H1 (cell line): Measurements from ENCODE around the gene FANCI. TPM values are rescaled to one million over a fixed set of nuclear protein-coding genes. Genes with fewer than 3 reads are reported as not detected.

Experiments
- CTCF ChIA-PET: fragments of 300-600 bp; sonication (Branson Sonifier 250); formaldehyde crosslinking; loops from one replicate; lab custom pipeline; 2021; ENCODE audit not compliant: partially characterized antibody; lab: Charles Lee
- POLR2A ChIA-PET: fragments of 300-600 bp; sonication (Branson Sonifier 250); formaldehyde crosslinking; loops from one replicate; lab custom pipeline; 2021; ENCODE audit warnings: inconsistent platforms; ENCODE audit not compliant: partially characterized antibody; lab: Charles Lee
- DNase-seq, 2 experiments: peaks; one replicate each; pipeline versions ENCODE4 v3.0.0 to v3.0.0-alpha.2; 2010 to 2022; ENCODE audit warnings: low spot score in 2 of 2, low read depth in 1 of 2, mixed read lengths in 1 of 2
- FAIRE-seq: peaks from 2 replicates; lab custom pipeline; 2011; peaks lifted over from hg19 to GRCh38; lab: Jason Lieb, UNC
- H2AFZ ChIP-seq: 2 replicates; pipeline ENCODE4 v1.8.1; 2012; ENCODE audit warnings: low read length, inconsistent platforms
- H2AK5ac ChIP-seq: 2 replicates; pipeline ENCODE4 v1.6.1; 2013; ENCODE audit warnings: low read depth, low read length
- H2BK120ac ChIP-seq: replicated peaks from 2 replicates; pipeline ENCODE3; 2013; ENCODE audit warnings: low read depth, low read length, inconsistent platforms
- H2BK12ac ChIP-seq: 2 replicates; pipeline ENCODE4 v1.6.1; 2013; ENCODE audit warnings: low read depth, low read length
- H2BK15ac ChIP-seq: 2 replicates; pipeline ENCODE4 v1.6.1; 2013; ENCODE audit warnings: low read length
- H2BK20ac ChIP-seq: 2 replicates; pipeline ENCODE4 v1.6.1; 2013; ENCODE audit warnings: low read length
- H2BK5ac ChIP-seq: 2 replicates; pipeline ENCODE4 v1.6.1; 2013; ENCODE audit warnings: low read depth, low read length
- H3K14ac ChIP-seq: 2 replicates; pipeline ENCODE4 v1.6.1; 2013; ENCODE audit warnings: inconsistent platforms; ENCODE audit not compliant: insufficient read length
- H3K18ac ChIP-seq: 2 replicates; pipeline ENCODE4 v1.6.1; 2013; ENCODE audit warnings: low read length; ENCODE audit errors: extremely low read depth
- H3K23ac ChIP-seq: 2 replicates; pipeline ENCODE4 v1.6.1; 2013; ENCODE audit warnings: inconsistent platforms; ENCODE audit not compliant: insufficient read length
- H3K23me2 ChIP-seq: 2 replicates; pipeline ENCODE4 v1.6.1; 2013; ENCODE audit warnings: low read depth, low read length
- H3K27ac ChIP-seq: 2 replicates; pipeline ENCODE4 v1.6.1; 2011; ENCODE audit warnings: low read depth, low read length, inconsistent platforms
- H3K27me3 ChIP-seq, 4 experiments: replicated peaks in 1 of 4; 1 replicate in 1 of 4; 2 replicates in 3 of 4; pipeline versions ENCODE4 v1.6.1 to v1.8.1; 2011 to 2013; ENCODE audit warnings: low read length in 3 of 4, mild to moderate bottlenecking in 3 of 4, inconsistent platforms in 2 of 4, mixed read lengths in 2 of 4, moderate library complexity in 1 of 4; ENCODE audit not compliant: control insufficient read depth in 3 of 4, insufficient read depth in 3 of 4; ENCODE audit errors: extremely low read depth in 1 of 4
- H3K36me3 ChIP-seq, 4 experiments: 2 replicates each; pipeline versions ENCODE4 v1.6.1 to v1.8.1; 2011 to 2013; ENCODE audit warnings: mild to moderate bottlenecking in 4 of 4, low read length in 3 of 4, moderate library complexity in 2 of 4, control low read depth in 1 of 4, inconsistent platforms in 1 of 4; ENCODE audit not compliant: insufficient read depth in 4 of 4, control insufficient read depth in 2 of 4
- H3K4ac ChIP-seq: replicated peaks from 2 replicates; pipeline ENCODE3; 2013; ENCODE audit warnings: low read length, low read depth, mixed read lengths, inconsistent platforms; ENCODE audit not compliant: insufficient read length
- H3K4me1 ChIP-seq, 4 experiments: replicated peaks in 1 of 4; 1 replicate in 1 of 4; 2 replicates in 3 of 4; pipeline versions ENCODE4 v1.6.1 to v1.8.1; 2011 to 2013; ENCODE audit warnings: low read length in 3 of 4, inconsistent platforms in 2 of 4, mixed read lengths in 1 of 4; ENCODE audit not compliant: insufficient read depth in 4 of 4, control insufficient read depth in 3 of 4
- H3K4me2 ChIP-seq, 2 experiments: 2 replicates each; pipeline versions ENCODE4 v1.6.1 to v1.8.1; 2011 to 2013; ENCODE audit warnings: low read depth in 2 of 2, low read length in 2 of 2, control low read depth in 1 of 2, inconsistent platforms in 1 of 2, mild to moderate bottlenecking in 1 of 2; ENCODE audit not compliant: insufficient read depth in 1 of 2
- H3K4me3 ChIP-seq, 4 experiments: fragments of 200-600, 300-600 bp in 1 of 4; sonication (generic), shearing (Covaris generic), sonication (Bioruptor Twin) in 1 of 4; 2 replicates each; pipeline versions ENCODE4 v1.5.1 to v1.8.1; 2011 to 2016; ENCODE audit warnings: low read length in 4 of 4, low read depth in 3 of 4, control low read depth in 2 of 4, inconsistent platforms in 2 of 4, mild to moderate bottlenecking in 2 of 4, mixed read lengths in 1 of 4, moderate library complexity in 1 of 4; ENCODE audit not compliant: insufficient read depth in 2 of 4; ENCODE audit errors: extremely low read depth in 1 of 4
- H3K56ac ChIP-seq: replicated peaks from 2 replicates; pipeline ENCODE3; 2013; ENCODE audit warnings: low read depth, mild to moderate bottlenecking, mixed read lengths, low read length, inconsistent platforms; ENCODE audit not compliant: insufficient read length
- H3K79me1 ChIP-seq: 2 replicates; pipeline ENCODE4 v1.6.1; 2013; ENCODE audit warnings: low read depth, low read length, control low read depth
- H3K79me2 ChIP-seq, 2 experiments: 2 replicates each; pipeline versions ENCODE4 v1.6.1 to v1.8.1; 2012 to 2013; ENCODE audit warnings: low read length in 2 of 2, mild to moderate bottlenecking in 2 of 2, inconsistent platforms in 1 of 2; ENCODE audit not compliant: insufficient read depth in 2 of 2, control insufficient read depth in 1 of 2
- H3K9ac ChIP-seq, 4 experiments: replicated peaks in 1 of 4; 1 replicate in 1 of 4; 2 replicates in 3 of 4; pipeline versions ENCODE4 v1.6.1 to v1.8.1; 2011 to 2013; ENCODE audit warnings: low read depth in 3 of 4, low read length in 3 of 4, control low read depth in 2 of 4, mild to moderate bottlenecking in 2 of 4, moderate library complexity in 2 of 4, inconsistent platforms in 1 of 4; ENCODE audit errors: extremely low read depth in 1 of 4
- H3K9me3 ChIP-seq, 2 experiments: 2 replicates each; pipeline versions ENCODE4 v1.6.1 to v1.8.1; 2012 to 2013; ENCODE audit warnings: mild to moderate bottlenecking in 2 of 2, moderate library complexity in 2 of 2, control low read depth in 1 of 2, inconsistent platforms in 1 of 2, low read depth in 1 of 2, low read length in 1 of 2, mixed read lengths in 1 of 2; ENCODE audit not compliant: insufficient read depth in 2 of 2
- H4K20me1 ChIP-seq, 2 experiments: replicated peaks in 1 of 2; 2 replicates each; pipeline versions ENCODE3 to v1.8.1; 2011 to 2013; ENCODE audit warnings: inconsistent platforms in 2 of 2, low read length in 2 of 2, mild to moderate bottlenecking in 1 of 2; ENCODE audit not compliant: insufficient read depth in 2 of 2, control insufficient read depth in 1 of 2
- H4K5ac ChIP-seq: 2 replicates; pipeline ENCODE4 v1.6.1; 2013; ENCODE audit warnings: low read length, low read depth, mixed read lengths, inconsistent platforms; ENCODE audit not compliant: insufficient read length
- H4K8ac ChIP-seq: 2 replicates; pipeline ENCODE4 v1.8.0; 2013; ENCODE audit warnings: mild to moderate bottlenecking, moderate library complexity, low read length, inconsistent platforms; ENCODE audit not compliant: insufficient read depth; ENCODE audit errors: extremely low read depth
- H4K91ac ChIP-seq: replicated peaks from 2 replicates; pipeline ENCODE3; 2013; ENCODE audit warnings: low read length, mixed read lengths, inconsistent platforms; ENCODE audit not compliant: insufficient read length
- BCL11A ChIP-seq, 2 experiments: IDR thresholded peaks; one replicate each; pipeline ENCODE4 v1.6.1; 2011; ENCODE audit warnings: low read depth in 2 of 2, low read length in 2 of 2, mild to moderate bottlenecking in 2 of 2
- EGR1 ChIP-seq: IDR thresholded peaks from 2 replicates; pipeline ENCODE4 v1.6.1; 2011; ENCODE audit warnings: low read depth, low read length, borderline replicate concordance
- GTF2F1 ChIP-seq: IDR thresholded peaks from 2 replicates; pipeline ENCODE4 v1.6.1; 2012; ENCODE audit warnings: low read depth, low read length, improper control_type of control experiment, borderline replicate concordance
- SIRT6 ChIP-seq: IDR thresholded peaks from one replicate; pipeline ENCODE4 v1.7.1; 2012; ENCODE audit warnings: low read length, inconsistent platforms
- USF2 ChIP-seq: IDR thresholded peaks from 2 replicates; pipeline ENCODE4 v1.6.1; 2011; ENCODE audit warnings: low read length, improper control_type of control experiment
- ZNF274 ChIP-seq: IDR thresholded peaks from 2 replicates; pipeline ENCODE4 v1.7.0; 2012; ENCODE audit warnings: low read length, borderline replicate concordance; ENCODE audit errors: extremely low read depth
- WGBS, 2 experiments: shearing (Covaris generic) in 1 of 2; methylation state at CpG; one replicate each; pipeline versions ENCODE4 v1.1.6 to v1.1.7; 2013 to 2015; ENCODE audit warnings: low lambda C conversion rate in 2 of 2, mixed read lengths in 2 of 2, inconsistent platforms in 1 of 2, low coverage in 1 of 2, missing lambda C conversion rate in 1 of 2; ENCODE audit not compliant: insufficient replicate concordance in 2 of 2, insufficient coverage in 1 of 2, insufficient read length in 1 of 2; ENCODE audit errors: extremely low coverage in 1 of 2, missing lambda C conversion rate in 1 of 2; 5-methylcytosine and 5-hydroxymethylcytosine counted together
- polyA plus RNA-seq, 7 experiments: library from polyadenylated mRNA; depleted of rRNA in 3 of 7; stranded (reverse) in 5 of 7; unstranded in 2 of 7; fragments of >200 nt in 5 of 7; fragments of 200-250 nt in 2 of 7; gene quantifications; 1 replicate in 5 of 7; 2 replicates in 1 of 7; 4 replicates in 1 of 7; pipeline versions ENCODE4 v1.2.1 to v1.2.3, GENCODE V29; 2011 to 2013; ENCODE audit warnings: missing spikeins in 2 of 7, mixed read lengths in 2 of 7
- total RNA-seq: library from RNA; stranded (reverse); fragmentation: NEBNext Ultra II Directional; extraction: Animal tissue kit (Norgen Biotek cat#: 25700); gene quantifications from 2 replicates; pipeline ENCODE4 v1.2.1, GENCODE V29; 2021

The FANCI gene
- total and polyA plus RNA-seq, 2 of the 8 experiments (the other 6 are each of a cell fraction or from before 2014, with no cell fraction given) = 37.8 to 115 TPM

- Histone ChIP-seq H3K9ac (no peak overlapping the region), H2BK12ac (no peak overlapping the region), H2AK5ac (peak overlapping the region; percentile 65; the same call in 1 of the 2 replicates), H3K23ac (no peak overlapping the region), H2BK20ac (no peak overlapping the region), H3K23me2 (peaks cover 5% of the 10 kb centered on the region; the same call in 1 of the 2 replicates), H4K8ac (no peak overlapping the region), H3K79me2 (no peaks in the 10 kb centered on the region), H3K14ac (no peak overlapping the region), H4K20me1 (peaks cover 20 to 46% of the 10 kb centered on the region in 2 experiments), H3K9me3 (no peaks in the 10 kb centered on the region; a peak in 1 of 4 replicates), H3K4me3 (no peak overlapping the region), H4K91ac (no peak overlapping the region), H3K27me3 (peaks cover 96 to 100% (median 100%) of the 10 kb centered on the region in 4 experiments), H2AFZ (no peak overlapping the region), H3K4me2 (no peak overlapping the region), H3K56ac (no peak overlapping the region)
- ChIA-PET CTCF (interaction anchor here (1.1 to 18.6 kb wide), 7 partner anchors 8 to 108 kb away, joined by 3 to 412 read pairs (median 6); no protein-coding TSS in a partner anchor), POLR2A (interaction anchor here (0.7 to 1.1 kb wide), 3 partner anchors 13 to 70 kb away, joined by 3 read pairs; no protein-coding TSS in a partner anchor)
- TF ChIP-seq USF2 = no peak
- no peak for TF ChIP-seq EGR1
- TF ChIP-seq BCL11A (IDR thresholded peaks at IDR 0.05; ENCODE audit: low read depth in 2 of 2, low read length in 2 of 2) = no peak
- TF ChIP-seq GTF2F1 = no peak
- TF ChIP-seq SIRT6 = no peak
- TF ChIP-seq ZNF274 = no peak
- TF ChIP-seq, all 59 proteins: peak for 0
- whole genome bisulfite sequencing, 2 experiments = 50% methylated on average over 6 of the region's 6 CpGs; no CpG with 5 or more reads in 1 of the 2 experiments
- H2BK15ac ChIP-seq = no peak overlapping the region
- peaks cover 0 to 7% (median 0%) of the 10 kb centered on the region in 4 experiments; a peak in 1 of 8 replicates for H3K36me3 ChIP-seq
- no peaks in the 10 kb centered on the region for H3K79me1 ChIP-seq
- H4K5ac ChIP-seq = no peak overlapping the region
- no peak overlapping the region for H3K18ac ChIP-seq
- H2BK120ac ChIP-seq = no peak overlapping the region
- FAIRE-seq = no peak
- H3K4me1 ChIP-seq = peaks cover 4 to 36% (median 22%) of the 10 kb centered on the region in 4 experiments
- no peak overlapping the region for H2BK5ac ChIP-seq
- DNase-seq = no peak
- no peak overlapping the region for H3K4ac ChIP-seq
- no peak overlapping the region for H3K27ac ChIP-seq
Observed at GRCh38 chr15:89364341-89364740, 120.6 kb downstream of the FANCI start.
